ENCODE results near the gene PPP1R27. TPM values are rescaled to one million over a fixed set of nuclear protein-coding genes. Genes with fewer than 3 reads are reported as not detected.

PPP1R27 gene
- total and polyA plus RNA-seq, 9 of the 15 experiments (the other 6 are each of a cell fraction or from before 2014, with no cell fraction given): 0.29 to 6.9 (median 1.5) TPM; not detected in 2

DNA sequence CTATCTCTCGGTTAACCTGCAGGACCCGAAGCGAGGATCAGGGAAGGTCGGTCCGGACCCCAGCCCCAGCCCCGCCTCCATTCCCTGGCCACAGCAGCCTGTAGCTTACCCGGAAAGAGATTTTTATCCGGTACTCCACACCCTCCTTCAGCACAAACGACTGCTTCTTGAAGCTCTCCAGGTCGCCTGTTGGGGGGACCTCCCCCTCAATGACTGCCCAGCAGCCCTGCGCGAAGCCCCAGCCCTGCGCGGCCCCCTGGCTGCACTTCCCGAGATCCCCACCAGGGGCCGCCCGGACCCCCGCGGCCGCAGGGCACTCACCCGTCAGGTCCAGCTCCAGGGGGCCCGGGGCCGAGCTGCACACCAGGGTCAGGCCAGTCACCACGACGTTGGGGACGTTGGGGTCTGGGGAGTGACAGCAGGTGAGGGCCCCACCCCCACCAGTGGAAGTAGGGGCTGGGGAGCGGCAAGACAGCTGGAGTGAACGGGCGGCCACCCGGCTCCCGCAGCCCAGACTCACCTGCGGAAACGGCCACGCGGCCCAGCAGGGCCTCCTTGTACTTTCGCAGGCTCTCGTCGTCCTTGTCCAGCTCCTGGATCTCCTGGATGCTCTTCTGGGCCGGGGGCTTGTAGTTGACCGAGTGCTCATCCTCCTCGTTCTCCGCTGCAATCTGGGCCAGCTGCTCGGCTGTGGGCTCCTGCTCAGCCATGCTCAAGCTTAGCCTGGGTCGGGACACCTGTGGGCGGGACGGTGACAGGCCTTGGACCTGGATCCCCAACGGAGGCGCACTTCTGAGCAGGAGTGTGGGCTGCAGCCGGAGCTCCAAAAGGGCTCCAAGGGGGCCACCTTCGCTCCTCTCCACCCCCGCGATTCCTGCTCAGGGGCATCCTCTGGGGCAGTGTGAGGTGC, 34.6 kb upstream of the PPP1R27 start (continued):
- no peak for TF ChIP-seq ZNF444 (CRISPR knock-in tag; IDR thresholded peaks at IDR 0.05)
- no peak for TF ChIP-seq GTF2F1 (IDR thresholded peaks at IDR 0.05; ENCODE audit: low read depth, low read length)
- no peak for TF ChIP-seq GABPA (tag; conservative IDR thresholded peaks at IDR 0.05; ENCODE audit: low read depth)
- TF ChIP-seq HNRNPLL (IDR thresholded peaks at IDR 0.05; ENCODE audit: low read depth, low read length, poor library complexity, severe bottlenecking): peak; percentile 21
- TF ChIP-seq CC2D1A (IDR thresholded peaks at IDR 0.05): no peak
- TF ChIP-seq BRF1 (IDR thresholded peaks at IDR 0.05; ENCODE audit: borderline replicate concordance, extremely low read depth, insufficient read length): no peak
- no peak for TF ChIP-seq POLR3A (IDR thresholded peaks at IDR 0.05; ENCODE audit: borderline replicate concordance, extremely low read depth, insufficient read depth, insufficient read length)
- TF ChIP-seq JUN (IDR thresholded peaks at IDR 0.05; ENCODE audit: borderline replicate concordance, low read depth, low read length): no peak
- peak; percentile 38; the same call in 1 of the 2 replicates for TF ChIP-seq JUN (CRISPR knock-in tag; IDR thresholded peaks at IDR 0.05; ENCODE audit: borderline replicate concordance)
- TF ChIP-seq YY1 (IDR thresholded peaks at IDR 0.05; ENCODE audit: borderline replicate concordance in 1 of 3, control insufficient read depth in 1 of 3, extremely low read depth in 1 of 3, insufficient read depth in 3 of 3, insufficient read length in 1 of 3, insufficient replicate concordance in 2 of 3, low read depth in 1 of 3, low read length in 2 of 3): peak in 2 of 3 experiments; percentile 3 to 27
- TF ChIP-seq, protein P1, sequence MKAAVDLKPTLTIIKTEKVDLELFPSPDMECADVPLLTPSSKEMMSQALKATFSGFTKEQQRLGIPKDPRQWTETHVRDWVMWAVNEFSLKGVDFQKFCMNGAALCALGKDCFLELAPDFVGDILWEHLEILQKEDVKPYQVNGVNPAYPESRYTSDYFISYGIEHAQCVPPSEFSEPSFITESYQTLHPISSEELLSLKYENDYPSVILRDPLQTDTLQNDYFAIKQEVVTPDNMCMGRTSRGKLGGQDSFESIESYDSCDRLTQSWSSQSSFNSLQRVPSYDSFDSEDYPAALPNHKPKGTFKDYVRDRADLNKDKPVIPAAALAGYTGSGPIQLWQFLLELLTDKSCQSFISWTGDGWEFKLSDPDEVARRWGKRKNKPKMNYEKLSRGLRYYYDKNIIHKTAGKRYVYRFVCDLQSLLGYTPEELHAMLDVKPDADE (conservative IDR thresholded peaks at IDR 0.05; ENCODE audit: control insufficient read depth, low read depth, low read length): 0 out of 2 replicates have a peak, but pooled peaks have one; percentile 34
- TF ChIP-seq ZNF217 (CRISPR knock-in tag; IDR thresholded peaks at IDR 0.05): no peak
- TF ChIP-seq NCOA4 (IDR thresholded peaks at IDR 0.05; ENCODE audit: partially characterized antibody): no peak
- TF ChIP-seq GATAD2B (IDR thresholded peaks at IDR 0.05; ENCODE audit: borderline replicate concordance): 0 out of 2 replicates have a peak, but pooled peaks have one; percentile 41
- TF ChIP-seq, protein P2, sequence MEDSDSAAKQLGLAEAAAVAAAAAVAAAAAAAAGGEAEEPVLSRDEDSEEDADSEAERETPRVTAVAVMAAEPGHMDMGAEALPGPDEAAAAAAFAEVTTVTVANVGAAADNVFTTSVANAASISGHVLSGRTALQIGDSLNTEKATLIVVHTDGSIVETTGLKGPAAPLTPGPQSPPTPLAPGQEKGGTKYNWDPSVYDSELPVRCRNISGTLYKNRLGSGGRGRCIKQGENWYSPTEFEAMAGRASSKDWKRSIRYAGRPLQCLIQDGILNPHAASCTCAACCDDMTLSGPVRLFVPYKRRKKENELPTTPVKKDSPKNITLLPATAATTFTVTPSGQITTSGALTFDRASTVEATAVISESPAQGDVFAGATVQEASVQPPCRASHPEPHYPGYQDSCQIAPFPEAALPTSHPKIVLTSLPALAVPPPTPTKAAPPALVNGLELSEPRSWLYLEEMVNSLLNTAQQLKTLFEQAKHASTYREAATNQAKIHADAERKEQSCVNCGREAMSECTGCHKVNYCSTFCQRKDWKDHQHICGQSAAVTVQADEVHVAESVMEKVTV (CRISPR knock-in tag; IDR thresholded peaks at IDR 0.05): 0 out of 2 replicates have a peak, but pooled peaks have one; percentile 27
- TF ChIP-seq TAF9B (IDR thresholded peaks at IDR 0.05; ENCODE audit: partially characterized antibody): no peak
- no peak for TF ChIP-seq NFATC3 (IDR thresholded peaks at IDR 0.05)
- TF ChIP-seq CTBP1 (IDR thresholded peaks at IDR 0.05; ENCODE audit: borderline replicate concordance): 0 out of 2 replicates have a peak, but pooled peaks have one; percentile 30
- TF ChIP-seq ZNF316 (IDR thresholded peaks at IDR 0.05): no peak
